ENCODE results near the gene MAML2.
"Not testable (repeated sequence)": the region's sequence is repeated elsewhere in the genome, so short reads cannot be mapped to it uniquely, and the experiment has no call there.

The MAML2 gene

DNA sequence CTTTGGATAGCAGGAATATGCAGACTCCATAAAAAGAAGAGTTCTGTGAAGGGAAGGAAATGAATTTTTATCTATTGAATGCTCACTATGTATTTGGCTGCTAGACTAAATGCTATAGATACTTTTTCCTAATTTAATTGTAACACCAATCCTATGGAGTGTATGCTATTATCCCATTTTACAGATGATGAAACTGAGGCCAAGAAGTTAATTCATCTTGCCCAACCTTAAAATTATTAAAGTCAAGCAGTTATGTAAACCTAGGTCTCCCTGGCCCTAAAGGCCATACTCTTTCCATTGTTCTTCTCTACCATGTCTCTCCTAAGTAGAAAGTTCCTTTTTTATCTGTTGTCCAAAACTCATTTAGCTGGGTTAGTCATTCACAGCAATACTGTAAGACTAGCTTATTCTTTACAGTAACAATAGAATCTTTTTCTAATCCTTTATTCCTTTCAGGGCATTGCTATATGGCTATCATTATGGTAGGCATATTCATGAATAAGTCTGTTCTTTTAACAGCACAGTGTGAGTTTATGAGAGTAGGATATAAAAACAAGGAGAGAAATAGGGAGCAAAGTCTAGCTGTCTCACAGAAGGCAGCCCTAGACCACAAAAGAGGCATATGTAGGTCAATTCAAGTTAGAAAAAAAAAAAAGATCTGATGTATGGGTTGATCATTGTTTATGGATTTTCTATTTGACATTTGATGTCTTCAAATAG is 50.5 kb downstream of the MAML2 start:
- DNase-seq (ENCODE audit: low read depth), result no peak

DNA sequence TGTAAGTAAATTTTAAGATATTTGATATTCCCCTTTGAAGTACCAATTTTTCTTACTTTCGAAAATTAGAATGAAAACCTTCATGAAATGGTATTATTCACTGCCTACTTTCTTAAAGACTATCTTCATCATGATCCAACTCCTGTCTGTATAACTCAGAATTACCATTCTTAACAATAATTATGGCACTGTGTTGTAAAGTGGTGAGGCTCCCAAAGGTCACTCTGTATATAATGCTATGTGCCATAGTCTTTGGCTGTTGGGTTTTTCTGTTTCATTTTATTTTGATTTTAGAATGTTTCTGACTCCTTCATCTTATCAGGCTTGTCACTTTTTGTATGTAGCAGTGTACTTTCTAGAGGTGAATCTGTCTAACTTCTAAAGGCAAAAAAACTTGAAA is 52.4 kb downstream of the MAML2 start:
- no peak for DNase-seq (ENCODE audit: low read depth)

DNA sequence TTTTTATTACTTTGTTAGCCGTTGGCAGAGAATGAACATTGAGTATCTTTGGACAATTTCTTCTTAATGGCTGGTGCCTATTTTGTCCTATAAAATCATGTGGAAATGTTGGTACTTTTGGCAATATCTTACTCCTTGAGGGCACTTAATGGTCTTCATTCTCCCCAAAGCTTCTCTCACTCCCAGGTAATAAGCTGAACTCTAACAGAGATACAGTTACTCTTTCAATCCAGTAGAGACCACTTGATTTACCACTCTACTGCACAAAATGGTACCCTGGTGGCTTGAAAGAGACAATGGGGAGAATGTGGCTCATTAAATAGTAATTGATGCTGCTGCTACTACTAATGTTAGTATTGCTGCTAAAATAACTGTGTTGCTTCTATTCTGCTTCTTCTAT is 53.0 kb downstream of the MAML2 start:
- DNase-seq (ENCODE audit: low read depth), result no peak

DNA sequence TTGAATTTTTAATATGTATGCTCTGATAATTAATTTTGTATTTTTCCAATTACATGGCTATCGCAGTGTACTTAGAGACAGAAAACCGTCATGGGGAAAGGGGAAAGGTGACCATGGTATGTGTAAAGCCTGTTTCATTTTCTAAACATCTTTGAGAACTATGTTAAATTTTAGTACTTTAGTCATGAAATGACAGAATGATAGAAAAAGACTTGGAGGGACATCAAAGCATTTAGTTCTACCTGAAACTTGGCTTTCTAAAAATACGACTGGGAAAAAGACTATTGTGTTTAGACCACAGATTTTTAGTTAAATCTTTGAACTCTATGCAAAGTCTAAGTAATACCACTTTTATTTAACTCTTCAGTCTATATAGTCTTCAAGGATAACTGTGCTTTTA is 54.1 kb downstream of the MAML2 start:
- no peak for DNase-seq (ENCODE audit: low read depth)

DNA sequence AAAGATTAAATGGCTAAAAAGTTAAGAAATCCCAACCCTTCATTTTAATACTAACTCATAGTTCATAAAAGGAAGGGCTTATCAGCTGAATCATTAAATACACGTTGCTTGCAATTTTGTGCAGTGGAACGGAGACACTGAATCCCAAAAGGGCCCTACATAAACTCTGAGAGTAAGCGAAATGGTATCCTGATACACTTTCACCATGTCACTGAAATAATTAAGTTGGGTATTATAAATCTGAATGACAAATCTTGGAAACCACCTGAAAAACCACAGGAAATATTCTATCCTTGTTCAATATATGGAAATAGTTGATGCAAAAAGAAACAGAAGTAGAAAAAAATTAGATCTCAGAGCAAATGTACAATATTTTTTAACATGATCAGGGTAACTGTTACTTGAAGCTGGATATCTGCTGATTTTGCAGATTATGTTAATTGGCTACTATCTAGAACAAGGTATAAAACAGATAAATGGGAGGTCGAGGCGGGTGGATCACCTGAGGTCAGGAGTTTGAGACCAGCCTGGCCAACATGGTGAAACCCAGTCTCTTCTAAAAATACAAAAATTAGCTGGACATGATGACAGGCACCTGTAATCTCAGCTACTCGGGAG is 55.1 kb downstream of the MAML2 start:
- DNase-seq (ENCODE audit: low read depth), result no peak

DNA sequence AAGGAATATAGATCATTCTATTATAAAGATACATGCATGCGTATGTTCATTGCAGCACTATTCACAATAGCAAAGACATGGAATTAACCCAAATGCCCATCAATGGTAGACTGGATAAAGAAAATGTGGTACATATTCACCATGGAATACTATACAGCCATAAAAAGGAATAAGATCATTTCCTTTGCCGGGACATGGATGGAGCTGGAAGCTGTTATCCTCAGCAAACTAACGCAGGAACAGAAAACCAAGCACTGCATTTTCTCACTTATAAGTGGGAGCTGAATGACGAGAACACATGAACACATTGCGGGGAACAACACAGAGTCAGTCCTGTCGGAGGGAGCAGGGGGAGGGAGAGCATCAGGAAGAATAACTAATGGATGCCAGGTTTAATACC is 57.0 kb downstream of the MAML2 start:
- DNase-seq (ENCODE audit: low read depth), result not testable (repeated sequence)

DNA sequence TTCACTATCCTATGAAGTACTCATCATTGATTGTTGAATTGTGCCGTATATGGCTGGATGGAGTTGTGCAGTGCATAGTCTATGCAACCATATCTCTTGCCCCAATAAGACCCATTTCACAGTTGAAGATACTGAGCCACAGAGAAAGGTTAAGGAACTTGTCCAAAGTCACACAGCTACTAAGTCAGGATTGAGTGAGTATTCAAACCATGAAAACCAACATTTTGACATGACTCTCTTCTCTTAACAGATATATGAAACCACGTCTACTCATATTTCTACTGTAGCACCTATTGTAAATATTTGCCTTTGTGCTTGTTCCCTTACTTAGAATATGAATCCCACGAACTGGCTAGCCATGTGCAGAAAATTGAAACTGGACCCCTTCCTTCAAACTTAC is 58.1 kb downstream of the MAML2 start:
- no peak for DNase-seq (ENCODE audit: low read depth)

DNA sequence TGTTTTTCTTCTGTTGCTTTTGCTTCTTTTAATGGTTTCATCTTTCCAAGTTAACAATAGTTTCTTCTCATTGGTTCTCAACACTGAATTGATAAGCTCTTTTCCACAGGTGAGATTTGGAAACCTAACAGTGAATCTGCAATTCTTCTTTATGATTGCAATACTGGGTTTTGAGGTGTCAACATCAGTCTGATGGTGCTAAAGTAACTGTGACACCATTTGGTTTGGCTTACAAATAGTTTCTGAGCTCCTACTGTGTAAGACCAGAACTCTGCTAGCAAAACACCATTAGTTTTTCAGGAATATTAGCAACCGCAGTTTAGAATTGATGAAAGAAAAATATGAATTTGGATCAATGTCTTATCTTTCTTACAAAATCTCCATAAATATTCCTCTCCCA is 58.6 kb downstream of the MAML2 start:
- DNase-seq (ENCODE audit: low read depth), result no peak

DNA sequence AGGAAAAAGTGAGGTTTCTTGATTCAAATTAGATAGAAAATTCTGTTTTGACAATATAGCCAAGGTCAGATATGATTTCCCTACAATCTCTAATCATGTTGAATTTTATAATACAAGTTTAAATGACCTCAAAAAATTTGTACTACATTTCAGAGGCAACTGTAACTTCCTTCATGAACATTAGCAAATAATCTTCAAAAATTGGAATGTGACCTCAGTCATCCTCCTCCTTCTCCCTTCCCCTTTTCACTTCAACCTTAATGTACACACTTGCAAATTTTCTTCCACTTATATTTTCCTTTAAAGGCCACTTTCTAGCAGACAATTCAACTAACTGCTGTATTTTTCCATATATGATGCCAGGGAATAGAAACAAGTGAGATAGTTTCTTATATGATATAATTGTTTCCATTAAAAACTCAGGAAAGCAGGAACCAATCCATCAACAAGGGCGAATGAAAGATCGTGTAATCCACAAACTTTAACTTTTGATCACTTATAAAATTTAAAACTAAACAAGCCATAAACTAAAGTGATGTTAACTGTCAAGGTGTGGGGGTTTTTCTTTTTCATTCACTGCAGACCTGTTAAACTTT is 60.3 kb downstream of the MAML2 start:
- DNase-seq (ENCODE audit: low read depth), result no peak

DNA sequence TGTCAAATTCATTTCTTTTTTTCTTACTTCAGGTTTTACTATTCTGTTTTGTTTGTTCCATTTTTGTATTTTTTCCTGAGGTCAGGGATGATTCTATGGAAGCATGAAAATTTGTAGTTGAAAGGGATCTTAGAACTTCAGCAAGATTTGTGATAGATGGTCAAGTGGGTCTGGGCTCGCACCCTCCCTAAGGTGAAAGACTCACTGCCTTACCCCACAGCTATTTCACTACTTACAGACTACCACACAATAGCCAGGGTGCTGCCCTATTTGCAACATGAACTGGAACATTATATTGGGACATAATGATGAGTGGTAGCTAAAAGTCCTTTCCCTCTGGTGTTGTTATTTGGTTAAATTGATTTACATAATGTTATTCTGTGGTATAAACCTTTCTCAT is 62.6 kb downstream of the MAML2 start:
- no peak for DNase-seq (ENCODE audit: low read depth)

DNA sequence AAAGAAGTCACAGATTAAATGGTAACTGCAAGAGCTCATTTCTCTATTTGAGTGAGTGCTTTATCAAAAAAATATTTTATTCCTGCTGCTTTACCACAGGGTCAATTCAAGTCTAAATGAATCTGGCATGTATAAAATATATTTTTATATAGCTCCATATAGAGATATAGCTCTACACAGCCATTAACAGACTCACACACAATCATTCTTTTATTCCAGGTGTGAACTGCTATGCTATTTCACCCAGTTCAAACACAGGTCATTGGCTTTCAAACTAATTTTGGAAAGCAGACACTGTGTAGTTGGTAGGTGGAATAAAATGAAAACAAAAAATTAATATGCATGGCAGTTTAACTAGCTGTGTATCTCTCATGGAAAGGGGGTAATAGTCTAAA is 63.1 kb downstream of the MAML2 start:
- no peak for DNase-seq (ENCODE audit: low read depth)

DNA sequence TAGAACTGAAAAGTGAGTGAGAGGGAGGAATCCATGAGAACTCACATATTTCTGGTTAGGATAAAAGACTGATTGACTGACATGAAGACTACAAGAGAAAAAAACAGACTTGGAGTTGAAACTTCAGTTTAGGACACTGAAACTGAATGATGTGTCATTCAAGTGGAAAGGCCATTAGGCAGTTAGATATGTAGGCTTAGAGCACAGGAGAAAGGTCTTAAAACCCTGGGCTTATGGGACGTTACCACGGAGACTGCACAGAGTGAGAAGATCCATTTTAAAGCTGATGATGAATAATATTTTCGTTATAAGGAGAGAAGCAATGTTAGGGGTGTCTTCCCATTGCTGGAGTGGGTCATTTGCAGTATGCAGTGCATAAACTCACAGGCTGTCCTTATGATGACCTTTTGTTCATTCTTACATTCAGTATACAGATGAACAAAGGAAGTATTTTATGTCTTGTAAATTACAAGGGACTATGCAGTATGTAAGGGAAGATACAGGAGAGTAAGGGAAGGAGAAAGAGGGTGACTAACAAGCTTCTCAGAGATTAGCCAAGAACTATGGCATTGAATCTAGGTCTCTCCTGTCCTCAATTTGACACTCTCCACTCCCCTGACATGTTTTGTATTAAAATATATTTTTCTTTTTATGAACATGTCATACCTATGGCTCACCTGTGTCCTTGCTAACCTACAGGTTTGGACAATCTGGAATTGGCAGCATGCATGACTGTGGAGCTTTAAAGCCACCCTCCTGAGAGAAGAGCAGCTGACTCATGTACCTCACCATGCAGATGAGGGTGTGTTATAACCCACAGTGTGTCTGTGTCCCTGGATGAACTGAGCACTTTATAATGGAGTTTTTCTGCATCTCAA is 63.7 kb downstream of the MAML2 start:
- DNase-seq (ENCODE audit: low read depth), result no peak

DNA sequence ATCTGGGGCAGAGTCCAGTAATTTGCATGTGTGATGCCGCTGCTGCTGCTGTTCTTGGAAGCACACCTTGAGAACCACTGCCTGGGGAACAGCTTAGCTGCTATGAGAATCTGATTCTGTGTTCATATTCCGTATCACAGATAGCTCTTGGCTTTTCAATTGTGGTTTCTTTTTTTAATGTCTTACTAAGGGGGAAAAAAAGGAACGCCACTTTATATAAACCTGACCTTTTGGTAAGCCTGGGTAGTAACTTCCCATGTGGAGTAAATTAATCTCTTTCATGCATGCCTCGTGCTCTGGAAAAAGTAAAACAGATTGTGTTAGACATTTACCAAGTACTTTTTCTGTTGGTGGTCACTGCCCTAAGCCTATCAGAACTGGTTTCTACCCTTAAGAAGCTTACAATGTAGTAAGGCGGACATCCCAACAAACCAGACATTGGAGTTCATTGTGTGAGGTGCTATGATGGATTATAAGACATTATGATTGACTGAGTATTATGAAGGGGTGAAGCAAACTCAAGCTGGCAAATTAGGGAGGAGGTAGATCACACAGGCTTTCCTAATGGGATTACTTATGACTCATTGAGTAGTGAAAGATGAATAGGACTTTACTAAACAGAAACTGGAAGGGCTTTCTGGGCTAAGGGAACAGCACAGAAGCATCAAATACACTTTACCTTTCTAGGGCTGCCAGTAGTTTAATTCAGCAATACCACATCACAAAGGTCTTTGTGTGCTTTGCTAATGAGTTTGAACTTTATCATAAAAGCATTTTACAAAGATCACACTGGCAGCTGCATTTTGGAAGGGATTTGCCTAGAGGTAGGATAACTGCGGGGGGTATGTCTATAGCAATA is 64.7 kb downstream of the MAML2 start:
- peak; percentile 65 for DNase-seq (ENCODE audit: low read depth)

DNA sequence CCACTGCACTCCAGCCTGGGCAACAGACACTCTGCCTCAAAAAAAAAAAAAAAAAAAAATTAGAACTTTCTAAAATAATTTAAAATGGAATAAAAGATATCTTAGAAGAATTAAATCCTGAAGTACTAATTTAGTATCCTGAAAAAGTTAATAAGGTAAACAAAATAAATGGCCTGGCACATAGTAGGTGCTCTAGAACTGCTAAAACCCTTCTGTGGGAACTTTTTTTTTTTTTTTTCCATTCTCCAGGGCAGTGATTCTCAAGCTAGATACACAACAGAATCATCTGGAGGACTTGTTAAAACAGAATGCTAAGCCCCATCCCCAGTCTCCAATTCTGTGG is 65.3 kb downstream of the MAML2 start:
- no peak for DNase-seq (ENCODE audit: low read depth)

DNA sequence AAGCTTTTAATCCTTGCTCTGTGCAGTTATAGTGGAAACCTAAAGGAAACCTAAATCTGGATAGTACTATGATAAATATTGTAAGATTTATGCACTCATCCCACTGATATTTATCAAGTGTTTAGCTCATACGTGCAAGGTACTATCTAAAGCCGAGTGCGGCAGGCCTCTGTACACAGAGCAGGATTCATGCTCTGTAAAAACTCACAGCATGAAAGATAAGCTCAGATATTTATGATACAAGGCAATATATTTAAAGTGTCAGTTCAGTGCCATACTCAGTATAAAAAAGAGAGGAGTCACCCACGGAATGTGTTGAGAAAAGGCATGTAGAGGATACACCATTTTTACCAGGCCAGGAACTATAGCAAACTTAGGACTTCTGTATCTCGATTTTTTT is 66.2 kb downstream of the MAML2 start:
- no peak for DNase-seq (ENCODE audit: low read depth)

DNA sequence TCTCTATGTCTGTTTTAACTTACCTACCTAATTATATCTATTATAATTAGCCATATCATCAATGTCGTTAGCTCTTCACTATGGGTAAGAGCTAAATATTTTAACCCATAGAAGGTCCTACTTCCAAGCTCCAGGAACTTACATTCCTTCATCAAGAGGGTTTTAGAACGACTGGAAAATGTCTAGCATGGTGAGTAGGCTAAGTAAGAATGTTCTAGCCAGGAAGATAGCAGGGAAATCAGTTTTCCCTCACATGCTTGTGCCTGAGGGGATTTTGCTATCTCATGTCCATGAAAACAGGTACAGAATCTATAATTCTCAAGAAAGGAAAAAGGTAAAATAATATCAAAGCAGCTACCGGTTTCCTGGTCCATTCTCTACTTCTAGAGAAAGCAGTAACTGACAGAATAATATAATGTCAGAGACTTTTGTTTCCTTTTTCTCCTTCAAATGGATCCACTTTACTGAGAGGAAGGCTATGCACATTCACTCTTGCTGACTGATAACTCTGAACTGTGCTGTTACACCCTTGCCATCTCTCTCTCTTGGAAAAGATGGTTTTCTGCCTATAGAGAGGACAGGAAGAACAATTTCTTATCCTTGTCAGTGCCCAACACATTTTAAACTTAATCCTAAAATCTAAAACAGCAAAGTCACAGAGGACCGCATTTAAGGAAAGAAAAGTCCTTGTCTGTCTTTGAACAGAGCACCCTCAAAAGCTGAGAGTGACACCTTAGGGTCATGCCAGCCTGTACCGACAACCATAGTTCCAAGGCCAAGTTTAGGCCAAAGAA is 67.0 kb downstream of the MAML2 start:
- DNase-seq (ENCODE audit: low read depth), result no peak

DNA sequence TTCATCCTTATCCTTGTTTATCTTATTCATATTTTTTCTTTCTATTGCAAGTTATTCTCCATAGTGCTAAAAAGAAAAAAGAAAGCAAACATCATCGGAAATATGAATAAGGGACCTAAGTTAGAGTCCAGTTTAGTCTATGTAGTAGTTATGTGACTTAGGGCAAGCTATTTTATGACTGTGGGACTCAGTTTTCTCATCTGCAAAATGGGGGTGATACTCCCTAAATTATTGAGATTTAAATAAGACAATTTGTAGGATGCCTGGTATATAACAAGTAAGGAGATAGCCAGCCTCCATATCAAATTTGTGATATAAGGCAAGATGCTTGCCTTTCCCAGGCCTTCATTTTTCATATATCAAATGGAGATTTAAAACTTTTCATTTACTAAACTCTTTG is 69.5 kb downstream of the MAML2 start:
- DNase-seq (ENCODE audit: low read depth), result no peak

DNA sequence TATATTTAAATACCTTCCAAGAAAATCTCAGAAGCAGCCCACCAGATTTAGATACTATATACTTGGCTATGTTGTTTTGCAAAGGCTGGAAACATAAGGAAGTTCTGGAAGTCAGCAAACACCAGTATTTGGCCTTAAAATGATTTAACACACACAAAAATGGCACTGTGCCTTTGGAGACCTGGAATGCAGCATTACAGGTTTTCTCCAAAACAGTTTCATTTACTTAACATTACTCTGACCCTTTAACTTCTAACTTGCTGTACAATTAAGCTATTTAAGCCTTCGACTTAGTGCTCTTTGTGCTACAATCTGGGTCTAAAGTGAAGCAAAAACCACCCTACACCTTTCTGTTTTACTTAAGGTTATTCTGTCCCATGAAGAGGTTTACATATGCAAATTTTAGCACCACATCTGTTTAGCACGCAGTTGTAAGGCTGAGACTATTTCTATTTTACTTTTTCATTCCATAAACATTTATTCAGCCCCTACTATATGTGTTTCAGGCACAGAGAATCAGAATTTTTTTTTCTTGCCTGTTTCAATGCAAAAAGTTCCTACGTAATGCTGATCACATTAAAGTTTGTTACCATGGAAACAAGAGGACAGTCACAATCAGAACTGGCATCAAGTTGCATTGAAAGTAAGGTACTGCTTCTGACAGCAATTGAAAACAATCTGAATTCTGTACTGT is 70.3 kb downstream of the MAML2 start:
- DNase-seq (ENCODE audit: low read depth), result peak; percentile 40

DNA sequence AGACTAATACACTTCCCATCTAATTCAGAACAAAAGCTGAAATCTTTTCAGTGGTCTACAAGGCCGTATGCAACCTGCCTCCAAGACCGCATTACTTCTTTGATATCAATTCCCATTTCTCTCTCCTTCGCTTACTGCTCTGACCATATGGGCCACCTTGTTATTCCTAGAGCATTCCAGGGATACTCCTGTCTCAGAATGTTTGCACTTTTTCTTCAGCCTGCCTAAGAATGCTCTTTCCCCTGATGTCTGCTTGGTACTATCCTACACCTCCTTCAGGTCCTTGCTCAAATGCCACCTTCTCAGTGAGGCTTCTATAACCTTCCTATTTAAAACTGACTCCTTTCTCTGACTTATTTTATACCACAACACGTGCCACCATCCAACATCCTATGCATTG is 71.2 kb downstream of the MAML2 start:
- no peak for DNase-seq (ENCODE audit: low read depth)

DNA sequence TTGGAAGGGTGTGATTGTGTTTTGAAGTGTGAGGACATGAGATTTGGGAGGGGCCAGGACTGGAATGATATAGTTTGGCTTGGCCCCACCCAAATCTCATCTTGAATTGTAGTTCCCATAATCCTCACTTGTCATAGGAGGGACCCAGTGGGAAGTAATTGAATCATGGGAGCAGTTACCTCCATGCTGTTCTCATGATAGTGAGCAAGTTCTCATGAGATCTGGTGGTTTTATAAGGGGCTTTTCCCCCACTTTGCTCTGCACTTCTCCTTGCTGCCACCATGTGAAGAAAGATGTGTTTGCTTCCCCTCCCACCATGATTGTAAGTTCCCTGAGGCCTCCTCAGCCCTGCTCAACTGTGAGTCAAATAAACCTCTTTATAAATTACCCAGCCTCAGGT is 71.6 kb downstream of the MAML2 start:
- not testable (repeated sequence) for DNase-seq (ENCODE audit: low read depth)
